Kidney capillary endothelial cell (primary cell): Measurements from ENCODE around the gene RASAL2.
A peak's percentile ranks its signal among the peaks of the same experiment; 100 is the strongest.

Source experiments
- DNase-seq: peaks from one replicate; pipeline ENCODE4 v3.0.0-alpha.2; 2018; ENCODE audit warnings: low spot score

Gene RASAL2

DNA sequence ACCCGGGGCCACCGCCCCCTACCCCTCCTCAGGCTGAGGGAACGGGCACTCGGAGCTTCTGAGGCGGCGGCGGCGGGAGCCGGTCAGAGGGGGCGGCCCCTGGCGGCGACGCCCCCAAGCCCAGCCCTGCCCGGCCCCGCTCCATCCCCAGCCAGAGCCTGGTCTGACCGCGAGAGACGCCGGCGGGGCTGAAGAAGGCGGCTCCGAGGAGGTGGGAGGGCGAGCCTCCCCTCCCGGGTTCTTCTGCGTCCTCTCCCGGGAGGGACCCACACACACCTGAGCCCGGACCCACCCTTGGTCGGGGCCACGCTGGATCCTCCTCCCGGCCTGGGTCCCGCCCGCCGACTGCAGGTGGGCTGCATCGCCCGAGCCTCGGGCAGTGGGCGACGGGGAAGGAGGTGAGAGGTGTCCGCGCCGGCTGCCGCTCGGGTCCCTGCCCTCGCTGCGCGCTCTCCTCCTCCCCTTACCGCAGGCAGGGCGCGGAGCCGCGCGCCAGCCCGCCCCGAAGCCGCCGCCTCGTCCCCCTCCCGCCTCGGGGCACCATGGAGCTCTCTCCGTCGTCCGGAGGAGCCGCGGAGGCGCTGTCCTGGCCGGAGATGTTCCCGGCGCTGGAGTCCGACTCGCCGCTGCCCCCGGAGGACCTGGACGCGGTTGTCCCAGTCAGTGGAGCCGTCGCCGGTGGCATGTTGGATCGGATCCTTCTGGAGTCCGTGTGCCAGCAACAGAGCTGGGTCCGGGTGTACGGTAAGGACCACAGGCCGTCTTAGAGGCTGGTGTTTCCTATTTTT lies at the start of gene RASAL2:
RASAL2 (plus strand) TSS at position 154 of the 788 bp plus-strand sequence; CDS start at position 543, 389 bp downstream.
- DNase-seq = peak; percentile 34

DNA sequence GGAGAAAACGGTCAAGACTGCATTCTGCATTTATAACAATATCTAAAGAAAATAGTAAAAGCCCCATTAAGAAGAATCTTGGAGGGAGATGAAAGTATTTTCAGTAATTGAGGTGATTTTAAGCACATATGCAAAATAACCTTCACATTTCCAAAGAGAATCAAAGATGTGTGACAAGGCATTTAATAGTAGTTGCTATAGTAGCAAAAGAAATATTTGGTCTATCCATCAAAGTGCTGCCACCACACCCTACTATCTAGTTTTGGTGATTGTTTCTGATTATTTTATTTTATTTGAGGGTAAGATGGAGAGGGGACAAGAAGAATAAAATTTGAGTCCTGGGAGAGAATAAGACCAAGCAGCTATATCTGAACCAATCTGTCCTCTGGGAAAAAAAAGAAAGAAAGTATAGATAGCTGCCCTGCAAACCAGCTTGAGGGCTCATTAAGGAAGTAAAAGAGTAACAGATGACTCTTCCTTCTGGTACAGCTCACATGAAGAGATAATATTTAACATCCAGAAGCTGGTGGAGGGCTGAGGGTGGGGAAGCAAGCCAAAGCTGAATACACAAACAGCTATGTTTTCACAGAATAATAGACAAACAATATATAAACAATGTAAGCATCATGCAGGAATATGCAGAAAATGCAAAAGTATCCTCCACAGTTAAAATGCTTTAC lies 47.2 kb upstream of the RASAL2 start:
- no peak for DNase-seq

DNA sequence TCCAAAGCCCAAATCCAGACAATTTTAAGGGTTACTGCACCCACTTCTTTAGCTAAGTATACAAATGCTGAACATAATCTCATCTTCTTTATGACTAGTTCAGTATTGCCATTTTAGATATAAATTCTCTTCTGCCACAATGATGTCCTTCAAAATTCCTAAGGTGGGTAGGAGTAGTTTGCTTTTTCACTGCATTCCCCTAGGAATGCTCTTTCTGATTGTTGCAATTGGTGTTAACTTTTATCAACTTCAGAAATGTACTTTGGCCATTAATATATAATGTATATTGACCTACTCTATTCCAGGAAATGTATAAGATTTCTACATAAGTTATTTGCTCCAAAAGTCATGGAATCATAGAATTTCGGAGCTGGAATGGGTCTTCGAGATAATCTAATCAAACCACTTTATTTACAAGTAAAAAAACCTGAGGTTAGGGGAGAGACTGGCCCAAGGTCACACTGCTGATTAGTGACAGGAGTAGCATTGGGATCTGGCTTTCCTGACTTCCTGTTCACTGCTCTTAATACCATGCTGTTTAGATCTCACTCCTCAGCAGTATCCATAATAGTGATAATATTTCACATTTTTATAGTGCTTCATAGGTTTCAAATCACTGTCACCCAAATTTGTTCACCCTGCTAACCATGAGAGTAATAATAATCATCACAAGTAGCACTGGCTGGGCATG lies 46.4 kb upstream of the RASAL2 start:
- no peak for DNase-seq

DNA sequence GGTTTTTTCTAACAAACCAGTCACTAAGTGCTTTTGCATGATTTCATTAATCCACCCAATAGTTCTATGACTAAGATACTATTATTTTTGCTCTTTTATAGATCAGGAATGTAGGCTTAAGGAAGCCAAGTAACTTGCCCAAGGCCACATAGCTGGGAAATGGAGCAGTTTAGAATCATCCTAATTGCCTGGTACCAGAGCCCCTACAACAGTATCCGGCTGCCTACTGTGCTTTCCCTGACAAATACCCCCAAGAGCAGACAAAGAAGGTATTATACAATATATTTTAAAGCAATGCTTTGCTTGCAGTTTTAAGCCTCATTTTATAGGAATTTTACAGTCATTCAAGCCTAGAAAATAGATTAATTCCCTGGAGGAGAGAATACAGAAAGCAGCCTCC lies 45.5 kb upstream of the RASAL2 start:
- no peak for DNase-seq

DNA sequence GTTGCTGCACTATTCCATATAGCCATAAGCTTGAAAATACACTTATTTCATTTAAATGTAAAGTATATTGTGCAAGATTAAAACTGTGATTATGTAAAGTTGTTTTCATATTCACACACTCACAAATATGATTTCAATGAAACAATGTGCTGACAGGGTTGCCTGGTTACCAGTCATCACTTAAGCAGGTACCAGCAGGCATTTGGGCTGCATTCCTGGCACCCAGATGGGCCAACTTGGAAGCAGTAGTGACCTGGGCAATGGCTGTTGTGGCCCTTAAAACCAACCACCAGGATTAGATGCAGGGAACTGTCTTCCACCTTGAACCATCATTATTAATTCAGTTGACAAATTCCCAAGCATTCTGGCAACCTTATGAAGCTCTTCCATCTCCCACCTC lies 45.0 kb upstream of the RASAL2 start:
- no peak for DNase-seq

DNA sequence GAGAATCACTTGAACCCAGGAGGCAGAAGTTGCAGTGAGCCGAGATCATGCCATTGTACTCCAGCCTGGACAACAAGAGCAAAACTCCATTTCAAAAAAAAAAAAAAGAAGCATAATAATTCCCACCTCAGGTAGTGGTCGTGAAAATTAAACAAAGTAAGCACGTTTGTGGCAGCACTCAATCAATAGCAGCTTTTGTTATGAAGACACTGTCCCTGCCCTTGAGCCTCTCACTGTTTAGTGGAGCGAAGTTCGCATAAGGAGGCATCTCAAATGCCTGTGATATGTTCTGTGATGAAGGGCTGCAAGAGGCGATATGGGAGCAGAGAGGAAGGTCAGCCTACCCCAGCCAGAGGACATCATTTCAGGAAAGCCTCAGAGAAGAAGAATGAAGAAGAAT lies 43.8 kb upstream of the RASAL2 start:
- no peak for DNase-seq

DNA sequence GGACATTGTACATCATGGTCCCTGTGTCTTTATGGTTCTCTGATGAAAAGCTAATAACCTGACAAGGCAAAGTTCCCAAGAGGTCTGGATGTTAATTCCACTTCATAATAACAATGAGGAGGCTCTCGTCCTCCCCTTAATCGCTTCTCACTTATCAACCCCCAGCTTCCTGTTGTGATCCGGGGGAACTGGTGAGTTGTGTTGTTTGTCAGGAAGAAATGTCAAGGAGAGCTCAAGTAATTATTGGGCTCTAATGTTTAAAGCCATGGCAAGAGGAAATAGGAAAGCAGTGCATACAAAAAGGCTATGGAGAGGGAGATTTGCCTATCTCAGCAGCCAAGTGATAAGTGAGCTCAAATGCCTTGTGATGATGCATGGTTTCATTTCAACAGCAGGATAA lies 42.8 kb upstream of the RASAL2 start:
- peak; percentile 48 for DNase-seq

DNA sequence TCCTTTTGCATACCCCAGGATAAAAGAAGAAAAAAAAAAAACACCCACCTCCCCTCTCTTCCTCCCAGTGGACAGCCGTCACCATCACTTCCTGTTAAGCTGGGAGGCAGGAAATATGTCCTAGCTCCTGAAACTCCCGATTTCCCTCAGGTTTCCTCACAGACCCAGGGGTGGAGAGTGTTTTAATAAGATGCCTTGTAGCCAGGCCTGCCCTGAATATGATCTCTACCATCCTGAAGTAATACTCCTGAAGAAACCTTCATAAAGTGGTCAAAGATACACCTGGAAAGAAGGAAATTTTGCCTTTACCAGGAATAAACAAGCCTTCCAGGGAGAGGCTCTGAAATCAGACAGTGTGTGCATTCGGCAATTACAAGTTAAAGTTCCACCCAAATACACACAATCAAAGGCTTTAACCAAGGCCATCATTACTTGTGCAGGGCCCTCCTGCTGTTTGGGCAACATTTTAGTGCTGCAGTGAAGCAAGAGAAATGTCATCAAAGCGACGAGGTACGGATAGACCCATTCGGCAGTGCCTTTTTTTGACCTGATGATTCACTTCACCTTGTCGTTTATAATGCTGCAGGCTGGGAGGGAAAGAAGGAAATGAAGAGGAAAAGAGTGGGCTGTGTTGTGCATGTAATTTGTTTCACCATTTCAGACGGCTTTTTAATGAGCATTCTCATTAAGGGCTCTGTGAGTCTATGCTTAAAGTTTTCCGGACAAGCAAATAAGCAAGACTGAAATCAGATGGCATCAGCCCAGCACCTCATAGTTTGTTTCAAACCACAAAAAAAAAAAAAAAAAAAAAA lies 41.0 kb upstream of the RASAL2 start:
- peak; percentile 64 for DNase-seq

DNA sequence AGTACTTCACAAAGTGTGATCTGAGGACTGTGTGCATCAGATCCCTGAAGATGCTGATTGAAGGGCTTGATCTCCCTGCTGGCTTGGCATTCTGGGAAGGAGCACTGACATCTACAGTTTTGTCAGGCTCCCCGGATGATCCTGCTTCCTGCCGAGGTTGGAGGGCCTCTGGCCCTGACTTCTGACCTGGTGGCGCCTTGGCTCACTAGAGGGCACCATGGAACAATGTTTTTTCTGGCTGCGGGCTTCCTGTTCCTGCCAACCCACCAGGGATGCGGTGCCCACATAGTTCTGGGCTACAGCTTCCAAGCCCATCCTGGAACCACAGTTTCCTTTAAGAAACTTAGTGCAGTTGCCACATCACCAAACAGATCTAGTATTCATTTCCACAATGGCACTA lies 38.8 kb upstream of the RASAL2 start:
- DNase-seq = peak; percentile 41

DNA sequence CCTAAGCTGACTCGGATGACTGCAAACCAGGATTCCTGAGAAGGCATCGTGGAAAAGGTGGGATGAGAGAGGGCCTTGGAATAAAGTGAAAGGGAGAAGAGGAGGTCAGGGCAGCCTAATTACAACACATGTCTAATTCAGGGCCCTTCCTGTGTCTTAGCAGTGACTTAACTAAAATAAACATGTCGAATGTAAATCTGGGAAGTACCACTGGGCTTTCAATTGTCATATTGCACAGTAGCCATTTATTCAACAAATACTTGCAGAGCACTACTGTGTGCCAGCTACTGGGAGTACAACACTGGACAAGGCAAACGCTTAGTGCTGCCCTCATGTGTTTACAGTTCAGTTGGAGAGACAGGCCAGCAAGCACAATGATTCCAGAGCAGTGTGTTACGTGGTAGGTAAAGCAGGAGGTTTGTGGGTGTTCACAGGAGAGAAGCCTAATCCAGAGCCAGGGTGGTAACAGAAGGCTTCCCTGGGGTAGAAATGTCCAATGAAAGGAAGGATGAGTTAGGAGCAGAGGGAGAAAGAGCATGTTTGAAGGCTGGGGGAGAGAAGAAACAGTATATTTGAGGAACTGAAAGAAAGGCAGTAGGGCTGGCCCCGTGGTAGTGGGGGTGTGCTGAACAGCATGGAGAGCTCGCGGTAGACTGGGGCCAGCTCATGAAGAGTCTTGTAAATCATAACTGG lies 38.0 kb upstream of the RASAL2 start:
- DNase-seq = peak; percentile 46

DNA sequence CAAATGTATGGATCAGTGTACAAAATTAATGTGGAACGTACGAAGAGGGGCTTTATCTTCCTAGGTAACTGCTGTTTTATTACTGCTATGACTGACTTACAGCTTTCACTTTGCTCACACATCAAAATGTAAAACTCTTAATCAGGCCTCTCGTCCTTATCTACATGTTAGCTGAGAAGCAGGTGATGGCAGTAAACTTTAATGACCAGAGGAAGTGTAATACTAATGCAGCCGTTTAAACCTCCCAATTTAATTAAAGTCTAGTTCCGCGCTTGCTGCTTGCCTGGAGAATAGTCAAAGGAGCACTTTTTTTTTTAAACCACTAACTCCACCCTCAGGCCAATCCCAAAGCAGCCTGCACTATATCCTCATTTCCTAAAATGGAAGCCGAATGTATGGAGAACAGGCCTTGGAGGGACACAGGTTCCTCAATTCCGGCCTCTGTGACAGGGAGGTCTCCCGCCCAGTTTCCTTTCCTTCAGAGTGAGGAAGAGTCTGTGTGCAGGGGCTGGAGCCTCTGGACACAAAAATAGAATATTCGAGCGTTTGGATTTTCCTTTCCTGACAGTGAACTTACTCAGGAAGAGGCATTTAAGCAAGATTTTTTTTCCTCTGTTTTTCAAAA lies 36.7 kb upstream of the RASAL2 start:
- peak; percentile 76 for DNase-seq

DNA sequence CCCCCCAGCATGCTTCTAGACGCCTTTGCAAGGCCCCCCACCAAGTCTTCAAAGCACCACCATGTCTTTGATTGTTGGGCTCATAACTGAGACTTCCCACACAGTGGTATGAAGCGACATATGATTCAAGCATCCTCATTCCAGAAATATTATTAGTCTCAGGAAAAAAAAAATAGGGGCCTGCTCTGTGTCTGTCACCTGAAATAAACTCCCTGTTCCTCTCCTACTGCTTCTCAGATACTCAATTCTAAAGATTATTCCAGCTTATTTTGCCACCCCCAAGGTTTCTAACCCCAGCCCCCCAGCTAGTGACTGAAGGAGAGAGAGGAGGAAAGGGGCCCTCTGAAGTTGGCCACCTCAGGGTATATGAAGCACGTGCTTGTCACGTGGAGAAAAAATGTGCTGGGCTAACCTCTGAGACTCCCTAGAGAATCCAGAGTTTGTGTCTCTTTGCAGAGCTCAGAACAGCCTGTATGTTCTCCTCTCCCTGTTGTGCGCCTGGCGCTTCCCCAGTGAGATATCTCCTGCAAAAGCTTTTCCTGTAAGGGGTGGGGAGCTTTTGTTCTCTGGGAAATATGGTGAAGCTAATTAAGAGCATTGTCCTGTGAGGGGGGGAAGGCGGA lies 35.9 kb upstream of the RASAL2 start:
- peak; percentile 68 for DNase-seq

DNA sequence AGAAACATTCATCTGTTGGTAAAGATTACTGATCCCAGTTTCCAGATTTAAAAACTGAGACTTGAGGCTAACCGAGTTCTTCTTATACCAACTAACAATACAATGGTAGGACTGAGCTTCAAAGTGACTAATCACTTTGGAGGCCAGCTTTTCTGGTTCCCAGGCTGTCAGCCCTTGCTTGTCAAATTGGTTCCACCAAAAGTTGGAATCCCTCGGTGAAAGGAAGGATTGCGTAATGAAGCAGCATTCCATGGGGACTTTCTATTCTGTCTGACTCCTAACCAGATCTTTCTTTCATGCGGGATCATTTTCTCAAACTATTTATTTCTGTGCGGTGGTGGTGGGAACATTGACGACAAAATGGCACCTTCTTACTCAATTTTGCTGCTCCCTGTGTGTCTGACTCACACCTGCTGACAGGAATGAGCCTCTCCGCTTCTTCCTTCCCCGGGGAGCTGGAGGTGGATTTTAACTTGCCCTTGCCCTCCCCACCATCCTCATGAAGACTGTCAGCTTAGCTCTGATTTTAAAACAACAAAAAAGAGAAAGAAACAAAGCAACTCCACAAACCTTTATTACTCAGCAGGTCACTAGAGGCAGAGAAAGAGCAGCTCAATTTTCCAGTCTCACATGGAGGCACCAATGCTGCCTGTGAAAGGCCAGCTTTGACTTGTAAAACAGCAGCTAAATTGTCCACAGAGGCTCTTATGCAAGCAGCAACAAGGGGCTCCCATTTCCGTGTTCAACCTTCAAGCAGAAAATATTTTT lies 32.9 kb upstream of the RASAL2 start:
- DNase-seq = no peak

DNA sequence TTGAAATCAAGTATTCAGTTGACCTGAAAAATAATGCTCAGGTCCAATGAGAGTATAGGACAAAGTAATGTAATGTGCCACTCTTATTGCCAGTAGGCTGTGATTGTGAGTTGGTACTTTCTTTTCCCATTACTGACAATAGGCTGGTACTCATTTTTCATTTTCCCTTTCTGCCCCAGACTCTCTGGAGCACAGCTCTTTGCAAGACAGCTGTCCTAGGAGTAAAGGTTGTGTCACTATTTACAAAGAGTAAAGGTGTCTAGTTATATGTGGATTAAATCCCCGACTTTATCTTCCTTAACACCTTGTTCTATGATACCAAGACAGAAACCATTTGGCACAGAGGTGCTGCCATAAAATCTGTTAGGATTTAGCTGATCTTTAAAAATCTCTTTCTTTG lies 32.3 kb upstream of the RASAL2 start:
- no peak for DNase-seq

DNA sequence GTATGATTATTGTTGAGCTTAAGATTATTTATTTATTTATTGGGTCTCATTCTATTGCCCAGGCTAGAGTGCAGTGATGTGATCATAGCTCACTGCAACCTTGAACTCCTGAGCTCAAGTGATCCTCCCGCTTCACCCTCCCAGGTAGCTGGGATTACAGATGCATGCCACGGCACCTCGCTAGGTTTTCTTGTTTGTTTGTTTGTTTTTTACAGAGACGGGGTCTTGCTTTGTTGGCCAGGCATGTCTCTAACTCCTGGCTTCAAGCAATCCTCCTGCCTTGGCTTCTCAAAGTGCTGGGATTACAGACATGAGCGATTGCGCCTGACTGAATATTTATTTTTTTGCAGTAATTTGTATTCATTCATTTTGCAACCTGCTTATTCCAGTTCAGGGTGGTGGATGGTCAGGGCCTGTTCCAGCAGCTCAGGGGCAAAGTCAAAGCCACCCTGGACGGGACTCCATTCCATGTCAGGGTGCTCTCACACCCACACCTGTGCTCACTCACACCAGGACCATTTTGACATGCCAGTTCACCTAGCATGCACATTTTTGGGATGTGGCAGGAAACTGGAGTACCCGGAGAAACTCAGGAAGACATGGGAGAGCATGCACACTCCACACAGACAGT lies 29.6 kb upstream of the RASAL2 start:
- DNase-seq = no peak

DNA sequence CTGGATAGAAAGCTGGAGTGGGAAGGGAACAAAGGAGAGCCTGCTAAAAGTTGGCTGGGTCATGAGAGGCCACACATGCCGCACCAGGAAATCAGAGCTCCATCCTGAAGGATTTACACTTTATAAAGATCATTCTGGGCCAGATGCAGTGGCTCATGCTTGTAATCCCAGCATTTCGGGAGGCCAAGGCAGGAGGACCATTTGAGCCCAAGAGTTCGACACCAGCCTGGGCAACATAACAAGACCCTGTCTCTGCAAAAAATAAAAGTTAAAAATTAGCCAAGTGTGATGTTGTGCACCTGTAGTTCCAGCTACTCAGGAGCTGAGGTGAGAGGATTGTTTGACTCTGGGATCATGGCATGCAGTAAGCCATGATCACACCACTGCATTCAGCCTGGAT lies 28.7 kb upstream of the RASAL2 start:
- DNase-seq = no peak

DNA sequence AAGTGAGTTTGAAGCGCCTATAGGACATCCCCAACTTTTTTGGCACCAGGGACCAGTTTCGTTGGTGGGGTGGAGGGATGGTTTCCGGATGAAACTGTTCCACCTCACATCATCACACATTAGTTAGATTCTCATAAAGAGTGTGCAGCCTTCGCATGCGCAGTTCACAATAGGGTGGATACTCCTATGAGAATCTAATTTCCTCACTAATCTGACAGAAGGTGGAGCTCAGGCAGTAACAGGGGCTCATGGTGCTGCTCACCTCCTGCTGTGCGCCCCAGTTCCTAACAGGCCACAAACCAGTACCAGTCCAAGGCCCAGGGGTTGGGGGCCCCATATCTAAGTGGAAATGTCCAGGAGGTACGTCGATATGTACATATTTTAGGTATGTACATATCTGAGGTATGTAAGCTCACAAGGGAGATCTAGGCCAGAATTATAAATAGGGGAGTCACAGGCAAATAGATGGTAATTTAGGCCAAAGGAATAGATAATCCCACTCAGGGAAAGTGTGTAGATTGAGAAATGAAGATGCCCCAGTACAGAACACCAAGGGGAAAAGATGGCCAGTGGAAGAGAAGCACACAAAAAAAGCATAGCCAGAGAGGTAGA lies 27.5 kb upstream of the RASAL2 start:
- no peak for DNase-seq

DNA sequence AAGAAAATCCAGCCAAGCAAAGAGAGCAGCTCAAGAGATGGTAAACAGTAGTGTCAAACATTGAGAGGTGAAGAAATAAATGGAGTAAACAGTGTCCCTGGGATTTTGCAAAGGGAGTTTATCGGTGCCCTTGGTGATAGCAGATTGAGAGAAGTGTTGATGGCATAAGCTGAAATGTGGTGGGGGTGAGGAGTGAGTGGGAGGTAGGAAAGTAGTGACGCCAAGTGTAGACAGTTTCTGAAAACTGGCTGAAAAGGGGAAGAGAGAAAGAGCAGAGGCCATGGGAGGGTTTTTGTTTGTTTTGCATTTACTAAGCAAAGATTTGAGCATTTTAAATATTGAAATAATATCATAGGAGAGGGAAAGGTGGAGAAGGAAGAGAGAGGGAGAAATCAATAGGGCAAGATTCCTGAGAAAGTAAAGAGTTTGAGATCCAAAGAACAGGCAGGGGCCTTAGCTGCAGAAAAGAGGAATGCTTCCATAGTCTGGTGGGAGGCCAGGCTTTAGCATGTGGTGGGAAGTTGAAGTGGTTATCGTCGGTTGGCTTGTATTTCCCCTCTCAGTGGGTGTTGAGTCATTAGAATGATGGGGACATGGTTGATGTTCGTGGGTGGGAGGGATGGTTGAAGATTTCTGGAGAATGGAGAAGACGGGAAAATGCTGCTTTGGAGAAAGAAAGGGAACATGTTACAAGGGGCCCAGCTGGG lies 26.8 kb upstream of the RASAL2 start:
- no peak for DNase-seq
